GM18909 (cell line): Measurements from ENCODE around the gene TRIM44.
"Not testable (repeated sequence)": the region's sequence is repeated elsewhere in the genome, so short reads cannot be mapped to it uniquely, and the experiment has no call there.

Source experiments
- ATAC-seq: cut with Tn5 transposase; IDR thresholded peaks from one replicate; pipeline ENCODE4 v1.9.1; 2021; ENCODE audit warnings: mild to moderate bottlenecking; ENCODE audit not compliant: unreplicated experiment, poor library complexity

The TRIM44 gene

DNA sequence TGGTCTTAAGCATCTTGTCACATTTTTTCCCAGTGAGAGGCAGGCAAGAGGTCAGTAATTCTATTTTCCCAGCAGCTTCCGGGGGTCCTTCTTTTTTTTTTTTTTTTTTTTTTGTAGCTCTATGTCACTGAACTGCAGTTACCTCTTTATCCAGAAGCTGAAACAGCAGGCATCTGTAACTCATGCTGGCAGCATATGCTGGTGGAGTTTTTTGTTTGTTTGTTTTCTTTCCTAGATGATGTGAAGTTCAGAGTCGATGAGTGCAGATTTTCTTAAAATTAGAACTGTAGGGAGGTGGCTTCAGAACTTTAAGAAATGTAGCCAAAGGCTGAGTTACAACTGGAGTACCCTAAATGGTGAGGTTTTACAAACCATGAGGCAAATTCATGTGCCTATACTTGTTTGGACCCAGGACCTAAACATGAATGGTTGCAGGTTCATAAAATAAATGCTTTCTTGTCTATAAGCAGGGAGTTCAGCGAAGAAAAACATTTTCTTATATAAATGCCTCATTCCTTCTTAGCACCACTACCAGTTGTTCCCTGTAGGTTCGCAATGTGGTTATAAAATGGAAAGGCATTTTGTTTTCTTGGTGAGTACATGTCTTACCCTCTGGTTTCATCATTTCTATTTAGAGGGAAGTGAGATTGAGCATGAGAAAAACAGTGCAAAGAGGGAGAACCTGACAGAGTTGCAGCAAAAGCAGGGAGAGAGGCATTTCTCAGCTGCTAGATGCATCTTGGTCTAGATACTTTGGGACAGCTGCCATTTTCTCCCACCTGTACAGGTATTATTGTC, 84.0 kb downstream of the TRIM44 start:
- ATAC-seq = no peak

- ATAC-seq = no peak
These were observed 85.1 kb downstream of the TRIM44 start for GRCh38 chr11:35747668-35748067.

DNA sequence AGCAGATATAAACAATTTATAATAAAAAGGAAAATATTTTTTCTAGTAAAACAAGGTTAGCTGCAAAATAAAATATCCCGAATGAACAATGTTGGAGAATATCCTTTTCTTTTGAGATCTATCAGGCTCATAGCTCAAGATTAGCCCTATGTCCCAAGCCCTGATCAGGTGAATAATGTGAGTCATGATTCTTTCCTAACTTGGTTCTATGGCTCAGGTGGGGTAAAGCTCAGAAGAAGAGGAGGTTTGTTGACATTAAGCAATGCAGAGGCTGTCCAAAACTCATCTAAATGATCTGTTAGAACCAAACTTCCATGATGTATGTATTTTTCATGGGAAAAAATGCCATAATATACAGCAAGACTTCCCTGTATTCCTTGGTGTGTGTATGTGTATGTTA, 86.1 kb downstream of the TRIM44 start:
- no peak for ATAC-seq

GRCh38 chr11:35750315-35750714, 87.7 kb downstream of the TRIM44 start:
- ATAC-seq = no peak

DNA sequence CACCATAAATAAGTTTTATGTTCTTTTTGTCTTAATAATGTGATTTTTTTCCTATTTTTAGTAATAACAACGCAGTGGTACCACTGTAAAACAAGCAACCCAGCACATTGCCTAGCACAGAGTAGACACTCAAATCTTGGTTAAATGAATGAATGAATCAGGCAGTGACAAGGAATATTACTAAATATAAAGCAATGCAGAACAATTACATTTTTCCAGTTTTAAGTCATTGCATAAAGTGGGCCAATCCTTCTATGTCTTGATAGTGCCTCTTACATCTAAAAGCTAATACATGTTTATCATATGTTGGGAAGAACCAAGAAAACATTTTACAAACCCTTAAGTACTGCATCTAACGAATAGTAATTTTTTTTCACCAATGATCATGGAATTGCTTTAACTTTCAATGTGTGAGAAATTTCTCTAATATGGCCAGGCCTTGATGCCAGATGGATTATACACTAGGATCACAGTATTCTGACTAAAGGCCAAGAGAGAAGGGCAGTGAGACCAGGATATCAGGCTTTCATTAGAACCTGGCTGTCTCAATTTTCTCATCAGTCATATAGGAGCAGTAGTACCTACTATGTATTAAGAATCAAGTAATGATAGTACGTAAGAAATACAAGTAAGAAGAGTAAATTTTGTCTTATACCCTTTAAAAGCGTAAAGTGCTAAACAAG, 88.5 kb downstream of the TRIM44 start:
- ATAC-seq = no peak

GRCh38 chr11:35751664-35752061, 89.1 kb downstream of the TRIM44 start:
- ATAC-seq = no peak

GRCh38 chr11:35752115-35752514, 89.5 kb downstream of the TRIM44 start:
- ATAC-seq = no peak

- ATAC-seq = not testable (repeated sequence)
These were observed 91.0 kb downstream of the TRIM44 start for GRCh38 chr11:35753573-35753972.

DNA sequence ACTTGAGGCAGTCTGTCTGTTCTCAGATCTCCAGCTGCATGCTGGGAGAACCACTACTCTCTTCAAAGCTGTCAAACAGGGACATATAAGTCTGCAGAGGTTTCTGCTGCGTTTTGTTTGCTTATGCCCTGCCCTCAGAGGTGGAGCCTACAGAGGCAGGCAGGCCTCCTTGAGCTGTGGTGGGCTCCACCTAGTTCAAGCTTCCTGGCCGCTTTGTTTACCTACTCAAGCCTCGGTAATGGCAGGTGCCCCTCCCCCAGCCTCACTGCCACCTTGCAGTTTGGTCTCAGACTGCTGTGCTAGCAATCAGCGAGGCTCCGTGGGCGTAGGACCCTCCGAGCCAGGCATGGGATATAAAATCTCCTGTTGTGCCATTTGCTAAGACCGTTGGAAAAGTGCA, 97.4 kb downstream of the TRIM44 start:
- ATAC-seq = not testable (repeated sequence)

DNA sequence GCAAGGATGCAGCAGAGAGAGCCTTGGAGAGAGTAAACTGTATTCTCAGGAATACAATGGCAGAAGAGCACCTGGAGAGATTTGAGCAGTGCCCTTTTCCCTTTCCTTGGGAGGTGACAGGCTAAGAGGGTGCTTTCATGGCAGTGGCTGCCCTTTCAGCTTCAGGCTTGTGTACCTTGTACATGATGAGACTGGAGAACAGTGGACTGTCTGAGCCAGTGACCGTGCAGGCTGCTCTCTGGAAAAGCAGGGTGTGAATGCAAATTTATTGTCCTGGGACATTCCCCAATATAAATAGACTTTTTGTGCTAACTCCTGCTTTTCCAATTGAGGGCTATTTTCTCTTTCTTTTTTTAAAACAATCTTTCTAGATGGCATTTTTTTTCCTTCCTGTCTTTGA, 99.3 kb downstream of the TRIM44 start:
- ATAC-seq = no peak

DNA sequence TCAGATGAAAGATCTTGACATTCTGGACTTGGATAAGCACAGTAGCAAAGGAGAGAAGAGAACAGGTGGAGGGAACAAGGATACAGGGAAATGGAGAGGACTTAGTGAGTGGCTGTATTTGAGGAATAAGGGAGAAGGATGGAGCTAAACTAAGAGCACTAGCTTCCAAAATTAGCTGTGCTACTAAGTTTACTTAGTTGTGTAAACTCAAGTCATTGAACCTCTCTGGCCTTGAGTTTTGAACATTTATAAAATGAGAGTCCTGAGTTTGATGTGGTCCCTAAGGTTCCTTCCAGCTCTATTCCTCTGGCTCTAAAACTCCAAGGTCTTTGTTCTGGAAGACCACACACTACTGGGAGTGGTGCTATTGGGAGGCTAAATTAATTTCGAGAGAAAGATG, 100.7 kb downstream of the TRIM44 start:
- ATAC-seq = no peak

DNA sequence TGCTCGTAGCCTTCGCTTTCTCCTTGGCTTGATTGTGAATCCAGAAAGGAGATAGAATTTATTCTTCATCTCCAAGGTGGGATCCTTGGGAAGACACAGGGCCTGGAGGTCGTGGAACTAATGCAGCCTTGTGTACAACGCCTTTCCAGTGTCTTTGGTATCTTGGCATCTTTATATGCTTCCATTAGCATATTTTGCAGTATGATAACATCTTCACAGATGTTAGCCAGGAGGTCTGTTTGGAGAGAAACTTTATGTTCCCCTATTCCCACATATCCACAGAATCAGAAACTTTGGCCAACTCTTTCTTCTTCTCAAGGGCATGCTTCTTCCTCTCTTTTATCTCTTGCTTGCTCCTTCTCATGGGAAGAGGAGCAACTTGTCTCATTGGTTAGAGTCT, 101.2 kb downstream of the TRIM44 start:
- no peak for ATAC-seq

DNA sequence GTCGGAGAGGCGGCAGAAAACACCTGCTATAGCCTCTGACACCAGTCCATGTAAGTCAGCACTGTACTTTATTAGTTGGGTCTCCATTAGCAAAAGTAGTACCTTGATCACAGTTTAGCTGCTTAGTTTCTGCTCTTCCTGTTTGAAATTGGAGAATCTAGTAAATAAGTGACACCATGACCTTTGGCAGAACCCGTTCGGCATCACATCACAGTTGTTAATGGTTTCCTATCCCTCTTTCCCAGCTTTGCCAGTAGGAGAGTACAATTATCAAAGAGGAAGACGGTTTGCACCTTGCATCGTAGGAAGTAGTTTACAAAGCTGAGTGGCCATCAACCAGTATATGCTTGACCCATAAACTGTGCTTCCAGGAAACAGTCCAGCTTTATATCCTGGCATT, 101.8 kb downstream of the TRIM44 start:
- ATAC-seq = no peak

DNA sequence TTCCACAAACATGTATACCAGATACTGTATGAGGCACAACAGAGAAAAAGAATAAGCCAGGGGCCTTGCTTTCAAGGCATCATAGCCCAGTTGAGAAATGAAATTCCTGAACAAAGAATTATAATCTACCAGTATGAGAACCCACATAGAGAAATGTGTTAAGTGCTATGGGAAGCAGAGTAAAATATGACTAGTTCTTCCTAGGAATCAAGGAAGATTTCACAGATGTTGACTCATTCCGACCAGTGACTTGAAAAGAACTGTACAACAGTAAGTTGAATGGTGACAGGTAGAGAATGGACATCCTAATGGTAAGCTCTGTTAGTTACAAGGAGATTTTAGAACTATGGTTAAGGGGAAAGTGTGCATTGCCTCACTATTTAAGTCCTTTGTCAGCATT, 102.6 kb downstream of the TRIM44 start:
- no peak for ATAC-seq

- no peak for ATAC-seq
These were observed 104.1 kb downstream of the TRIM44 start for GRCh38 chr11:35766651-35767050.

- ATAC-seq = not testable (repeated sequence)
These were observed 107.8 kb downstream of the TRIM44 start for GRCh38 chr11:35770425-35770824.

DNA sequence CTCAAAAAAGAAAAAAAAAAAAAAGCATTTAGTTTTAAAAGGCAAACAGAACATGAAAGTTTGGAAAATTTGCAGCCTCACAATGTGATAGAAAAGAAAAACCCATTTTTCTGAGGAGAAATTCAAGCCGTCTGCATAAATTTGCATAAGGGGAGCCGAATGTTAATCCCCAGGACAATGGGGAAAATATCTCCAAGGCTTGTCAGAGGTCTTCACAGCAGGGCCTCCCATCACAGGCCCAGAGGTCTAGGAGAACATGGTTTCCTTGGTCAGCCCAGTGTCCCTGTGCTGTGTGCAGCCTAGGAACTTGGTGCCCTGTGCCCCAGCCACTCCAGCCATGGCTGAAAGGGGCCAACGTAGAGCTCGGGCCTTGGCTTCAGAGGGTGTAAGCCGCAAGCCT, 109.1 kb downstream of the TRIM44 start:
- no peak for ATAC-seq

GRCh38 chr11:35777241-35777640, 114.7 kb downstream of the TRIM44 start:
- ATAC-seq = not testable (repeated sequence)

DNA sequence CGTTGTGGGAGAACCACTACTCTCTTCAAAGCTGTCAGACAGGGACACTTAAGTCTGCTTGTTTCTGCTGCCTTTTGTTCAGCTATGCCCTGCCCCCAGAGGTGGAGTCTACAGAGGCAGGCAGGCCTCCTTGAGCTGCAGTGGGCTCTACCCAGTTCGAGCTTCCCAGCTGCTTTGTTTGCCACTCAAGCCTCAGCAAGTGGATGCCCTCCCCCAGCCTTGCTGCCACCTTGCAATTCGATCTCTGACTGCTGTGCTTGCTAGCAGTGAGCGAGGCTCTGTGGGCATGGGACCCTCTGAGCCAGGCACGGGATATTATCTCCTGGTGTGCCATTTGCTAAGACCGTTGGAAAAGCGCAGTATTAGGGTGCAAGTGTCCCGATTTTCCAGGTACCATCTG, 116.4 kb downstream of the TRIM44 start:
- ATAC-seq = not testable (repeated sequence)

DNA sequence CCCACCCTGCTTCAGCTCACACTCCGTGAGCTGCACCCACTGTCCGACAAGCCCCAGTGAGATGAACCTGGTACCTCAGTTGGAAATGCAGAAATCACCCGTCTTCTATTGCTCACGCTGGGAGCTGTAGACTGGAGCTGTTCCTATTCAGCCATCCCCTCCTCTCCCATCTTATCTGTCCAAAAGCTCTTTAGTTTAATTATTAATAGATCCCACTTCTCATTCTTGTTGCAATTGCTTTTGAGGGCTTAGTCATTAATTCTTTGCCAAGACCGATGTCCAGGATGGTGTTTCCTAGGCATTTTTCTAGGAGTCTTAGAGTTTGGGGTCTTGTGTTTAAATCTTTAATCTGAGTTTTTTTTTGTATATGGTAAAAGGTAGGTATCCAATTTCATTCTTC, 116.8 kb downstream of the TRIM44 start:
- no peak for ATAC-seq

GRCh38 chr11:35780951-35781860, 118.6 kb downstream of the TRIM44 start:
- no peak for ATAC-seq
